NCI-H748 treated with DMSO at 0.1 percent for 48 hours (cell line): ENCODE measurements around the gene TMEM231.
"Not testable (repeated sequence)": the region's sequence is repeated elsewhere in the genome, so short reads cannot be mapped to it uniquely, and the experiment has no call there.

Source experiments
- DNase-seq: peaks from one replicate; lab custom pipeline; 2025; lab: John Stamatoyannopoulos, UW

TMEM231 gene

GRCh38 chr16:75555707-75556430 is at the start of gene TMEM231:
TSS of gene TMEM231 (minus strand) at chr16:75556252. CDS start at chr16:75556209, 43 bp downstream.
- peak; percentile 66 for DNase-seq

GRCh38 chr16:75603241-75603640 is 47.2 kb upstream of the TMEM231 start:
- no peak for DNase-seq

GRCh38 chr16:75599452-75600277 is 43.6 kb upstream of the TMEM231 start:
- DNase-seq: no peak

GRCh38 chr16:75593825-75594820 is 38.1 kb upstream of the TMEM231 start:
- DNase-seq: peak; percentile 15

GRCh38 chr16:75593308-75593707 is 37.3 kb upstream of the TMEM231 start:
- no peak for DNase-seq

GRCh38 chr16:75591927-75592326 is 35.9 kb upstream of the TMEM231 start:
- not testable (repeated sequence) for DNase-seq

- no peak for DNase-seq
Measured at GRCh38 chr16:75590920-75591843, 35.1 kb upstream of the TMEM231 start.

- no peak for DNase-seq
Measured at GRCh38 chr16:75589306-75589705, 33.3 kb upstream of the TMEM231 start.

- DNase-seq: no peak
Measured at GRCh38 chr16:75588716-75589115, 32.7 kb upstream of the TMEM231 start.

- DNase-seq: no peak
Measured at GRCh38 chr16:75584108-75584507, 28.1 kb upstream of the TMEM231 start.

GRCh38 chr16:75579281-75579834 is 23.3 kb upstream of the TMEM231 start:
- DNase-seq: no peak

- DNase-seq: no peak
Measured at GRCh38 chr16:75578725-75579124, 22.7 kb upstream of the TMEM231 start.

GRCh38 chr16:75578212-75578611 is 22.2 kb upstream of the TMEM231 start:
- DNase-seq: no peak

GRCh38 chr16:75576384-75576811 is 20.3 kb upstream of the TMEM231 start:
- no peak for DNase-seq

- DNase-seq: no peak
Measured at GRCh38 chr16:75575958-75576357, 19.9 kb upstream of the TMEM231 start.

GRCh38 chr16:75573955-75574354 is 17.9 kb upstream of the TMEM231 start:
- DNase-seq: no peak

GRCh38 chr16:75572864-75573542 is 17.0 kb upstream of the TMEM231 start:
- DNase-seq: no peak

GRCh38 chr16:75570396-75571065 is 14.5 kb upstream of the TMEM231 start:
- DNase-seq: no peak

GRCh38 chr16:75567911-75568310 is 11.9 kb upstream of the TMEM231 start:
- DNase-seq: no peak
